ENCODE measurements around the gene CST11.
A peak's percentile ranks its signal among the peaks of the same experiment; 100 is the strongest.

Gene CST11

DNA sequence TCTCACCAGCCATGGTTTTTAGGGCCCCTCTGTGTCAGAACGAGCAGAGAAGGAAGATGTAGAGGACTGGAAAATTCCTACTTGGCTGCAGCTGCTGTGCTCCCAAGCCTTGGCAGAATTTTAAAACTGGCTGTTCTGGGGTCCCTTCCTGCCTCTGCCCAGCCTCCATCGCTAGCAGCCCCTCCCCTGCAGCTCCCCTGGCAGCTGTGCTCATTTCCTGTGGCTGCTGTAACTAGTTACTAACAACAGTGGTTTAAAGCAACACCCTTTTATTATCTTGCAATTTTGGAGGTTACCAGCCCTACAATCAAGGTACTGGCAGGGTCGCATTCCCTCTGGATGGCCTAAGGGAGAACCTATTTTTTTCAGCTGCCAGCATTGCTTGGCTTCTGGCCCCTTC, 3.7 kb upstream of the CST11 start:
- H3K9ac ChIP-seq (ENCODE audit: low read depth, low read length, poor library complexity): no peak overlapping the region
- H3K18ac ChIP-seq (ENCODE audit: low read length): no peak overlapping the region
- H3K9me3 ChIP-seq (replicated peaks in 1 of 2; ENCODE audit: control insufficient read depth in 2 of 2, insufficient read depth in 1 of 2, low read depth in 1 of 2, low read length in 2 of 2): peaks cover 0 to 2% of the 10 kb centered on the region in 2 donors
- no peak for DNase-seq (ENCODE audit: low spot score)
- no peak overlapping the region for H2AFZ ChIP-seq (ENCODE audit: low read length)
- H3K14ac ChIP-seq (ENCODE audit: low read length): no peak overlapping the region
- H3K23ac ChIP-seq (ENCODE audit: low read depth, low read length, poor library complexity): no peak overlapping the region
- H3K4me2 ChIP-seq (ENCODE audit: insufficient read depth, low read length, poor library complexity, severe bottlenecking): no peak overlapping the region
- H2BK12ac ChIP-seq (ENCODE audit: low read length): no peak overlapping the region
- H3K27me3 ChIP-seq (ENCODE audit: control insufficient read depth in 3 of 3, insufficient read depth in 3 of 3, low read depth in 1 of 3, low read length in 3 of 3): peaks cover 0 to 16% (median 3%) of the 10 kb centered on the region in 3 experiments
- WGBS, 2 donors (ENCODE audit: extremely low coverage in 2 of 2, insufficient read length in 2 of 2, insufficient replicate concordance in 1 of 2): no CpG with 5 or more reads among the region's 3 CpGs
- no peak overlapping the region for H3K4ac ChIP-seq (ENCODE audit: low read length)
- H2BK5ac ChIP-seq (ENCODE audit: low read length): no peak overlapping the region
- no peak overlapping the region for H2AK5ac ChIP-seq (ENCODE audit: low read depth, low read length)
- no peak overlapping the region for H2BK15ac ChIP-seq (ENCODE audit: low read length)
- H4K91ac ChIP-seq (ENCODE audit: low read depth, low read length, poor library complexity): no peak overlapping the region
- peaks cover 4% of the 10 kb centered on the region for H3K79me1 ChIP-seq (ENCODE audit: low read depth, low read length)
- no peak overlapping the region for H3K27ac ChIP-seq (replicated peaks; ENCODE audit: low read length)
- H3K36me3 ChIP-seq (replicated peaks in 1 of 2; ENCODE audit: control insufficient read depth in 2 of 2, insufficient read depth in 2 of 2, low read length in 2 of 2): no peaks in the 10 kb centered on the region
- no peak overlapping the region for H4K8ac ChIP-seq (ENCODE audit: low read depth, low read length)
- H2BK120ac ChIP-seq (ENCODE audit: low read depth, low read length): no peak overlapping the region
- H3K4me3 ChIP-seq (ENCODE audit: low read length in 2 of 2): no peak overlapping the region
- peaks cover 0 to 6% of the 10 kb centered on the region in 2 donors for H3K4me1 ChIP-seq (ENCODE audit: control insufficient read depth in 2 of 2, insufficient read depth in 1 of 2, low read depth in 1 of 2, low read length in 2 of 2)

DNA sequence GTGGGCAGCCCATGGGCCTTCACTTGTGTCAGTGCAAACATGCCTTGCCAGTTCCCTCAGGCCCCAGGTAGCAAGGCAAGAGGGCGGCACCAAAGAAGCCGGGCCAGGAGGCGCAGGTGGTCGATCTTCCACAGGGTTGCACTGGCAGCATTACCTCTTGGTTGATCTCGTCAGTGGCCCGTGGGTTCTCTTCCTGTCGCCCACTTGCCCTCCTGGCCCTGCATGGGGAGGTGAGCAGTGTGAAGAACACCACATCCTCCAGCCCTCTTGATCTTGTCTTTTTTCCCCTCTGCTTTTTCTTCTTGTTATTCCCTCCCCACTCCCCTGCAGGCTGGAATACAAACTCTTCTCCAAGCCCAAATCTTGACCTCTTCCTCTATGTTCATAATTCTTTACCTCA, 3.0 kb upstream of the CST11 start:
- Histone ChIP-seq H3K14ac (ENCODE audit: low read length) (no peak overlapping the region), H3K9ac (ENCODE audit: low read depth, low read length, poor library complexity) (no peak overlapping the region), H4K91ac (ENCODE audit: low read depth, low read length, poor library complexity) (no peak overlapping the region), H3K18ac (ENCODE audit: low read length) (no peak overlapping the region), H3K4me1 (ENCODE audit: control insufficient read depth in 2 of 2, insufficient read depth in 1 of 2, low read depth in 1 of 2, low read length in 2 of 2) (peaks cover 0 to 10% of the 10 kb centered on the region in 2 donors), H3K79me1 (ENCODE audit: low read depth, low read length) (peaks cover 4% of the 10 kb centered on the region), H2AFZ (ENCODE audit: low read length) (no peak overlapping the region), H3K27me3 (ENCODE audit: control insufficient read depth in 3 of 3, insufficient read depth in 3 of 3, low read depth in 1 of 3, low read length in 3 of 3) (peaks cover 0 to 16% (median 3%) of the 10 kb centered on the region in 3 experiments), H3K4ac (ENCODE audit: low read length) (no peak overlapping the region), H3K23ac (ENCODE audit: low read depth, low read length, poor library complexity) (no peak overlapping the region), H2BK12ac (ENCODE audit: low read length) (no peak overlapping the region), H3K4me3 (ENCODE audit: low read length in 2 of 2) (no peak overlapping the region), H3K36me3 (replicated peaks in 1 of 2; ENCODE audit: control insufficient read depth in 2 of 2, insufficient read depth in 2 of 2, low read length in 2 of 2) (no peaks in the 10 kb centered on the region), H2BK5ac (ENCODE audit: low read length) (no peak overlapping the region), H2AK5ac (ENCODE audit: low read depth, low read length) (no peak overlapping the region), H2BK120ac (ENCODE audit: low read depth, low read length) (no peak overlapping the region), H4K8ac (ENCODE audit: low read depth, low read length) (no peak overlapping the region), H2BK15ac (ENCODE audit: low read length) (no peak overlapping the region), H3K27ac (replicated peaks; ENCODE audit: low read length) (no peak overlapping the region), H3K9me3 (replicated peaks in 1 of 2; ENCODE audit: control insufficient read depth in 2 of 2, insufficient read depth in 1 of 2, low read depth in 1 of 2, low read length in 2 of 2) (peaks cover 0 to 2% of the 10 kb centered on the region in 2 donors), H3K4me2 (ENCODE audit: insufficient read depth, low read length, poor library complexity, severe bottlenecking) (no peak overlapping the region)
- no peak for DNase-seq (ENCODE audit: low spot score)
- no CpG with 5 or more reads among the region's 7 CpGs for WGBS, 2 donors (ENCODE audit: extremely low coverage in 2 of 2, insufficient read length in 2 of 2, insufficient replicate concordance in 1 of 2)

DNA sequence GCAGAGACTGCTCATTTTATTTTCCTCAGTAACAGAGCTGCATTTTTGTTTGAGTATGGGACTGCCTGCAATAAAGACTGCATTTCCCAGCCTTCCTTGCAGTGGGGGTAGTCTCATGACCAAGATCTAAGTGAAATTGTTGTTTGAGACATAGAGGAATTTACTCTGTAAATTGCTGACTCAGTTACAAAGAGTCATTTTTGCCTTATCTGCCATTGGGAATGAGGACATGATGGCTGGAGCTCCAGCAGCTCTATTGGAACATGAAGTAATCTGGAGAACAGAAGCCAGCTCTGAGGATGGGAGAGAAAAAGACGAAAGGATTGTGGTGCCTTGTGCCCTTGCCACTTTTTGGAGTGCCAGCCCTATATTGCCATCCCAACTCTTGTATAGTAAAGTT, 2.1 kb upstream of the CST11 start:
- H3K23ac ChIP-seq (ENCODE audit: low read depth, low read length, poor library complexity): no peak overlapping the region
- H3K14ac ChIP-seq (ENCODE audit: low read length): no peak overlapping the region
- H3K4me3 ChIP-seq (ENCODE audit: low read length in 2 of 2): no peak overlapping the region
- no peak overlapping the region for H3K4ac ChIP-seq (ENCODE audit: low read length)
- no peak overlapping the region for H4K91ac ChIP-seq (ENCODE audit: low read depth, low read length, poor library complexity)
- H2BK120ac ChIP-seq (ENCODE audit: low read depth, low read length): no peak overlapping the region
- H3K4me1 ChIP-seq (ENCODE audit: control insufficient read depth in 2 of 2, insufficient read depth in 1 of 2, low read depth in 1 of 2, low read length in 2 of 2): peaks cover 0 to 10% of the 10 kb centered on the region in 2 donors
- H2BK15ac ChIP-seq (ENCODE audit: low read length): no peak overlapping the region
- H4K8ac ChIP-seq (ENCODE audit: low read depth, low read length): no peak overlapping the region
- H3K27ac ChIP-seq (replicated peaks; ENCODE audit: low read length): no peak overlapping the region
- peaks cover 0 to 19% (median 3%) of the 10 kb centered on the region in 3 experiments for H3K27me3 ChIP-seq (ENCODE audit: control insufficient read depth in 3 of 3, insufficient read depth in 3 of 3, low read depth in 1 of 3, low read length in 3 of 3)
- WGBS, 2 donors (ENCODE audit: extremely low coverage in 2 of 2, insufficient read length in 2 of 2, insufficient replicate concordance in 1 of 2): no CpG with 5 or more reads among the region's 1 CpG
- H3K4me2 ChIP-seq (ENCODE audit: insufficient read depth, low read length, poor library complexity, severe bottlenecking): no peak overlapping the region
- no peak for DNase-seq (ENCODE audit: low spot score)
- no peak overlapping the region for H2AK5ac ChIP-seq (ENCODE audit: low read depth, low read length)
- H3K18ac ChIP-seq (ENCODE audit: low read length): no peak overlapping the region
- no peak overlapping the region for H2BK5ac ChIP-seq (ENCODE audit: low read length)
- no peaks in the 10 kb centered on the region for H3K36me3 ChIP-seq (replicated peaks in 1 of 2; ENCODE audit: control insufficient read depth in 2 of 2, insufficient read depth in 2 of 2, low read length in 2 of 2)
- peaks cover 0 to 2% of the 10 kb centered on the region in 2 donors for H3K9me3 ChIP-seq (replicated peaks in 1 of 2; ENCODE audit: control insufficient read depth in 2 of 2, insufficient read depth in 1 of 2, low read depth in 1 of 2, low read length in 2 of 2)
- no peak overlapping the region for H3K9ac ChIP-seq (ENCODE audit: low read depth, low read length, poor library complexity)
- H2AFZ ChIP-seq (ENCODE audit: low read length): no peak overlapping the region
- H2BK12ac ChIP-seq (ENCODE audit: low read length): no peak overlapping the region
- peaks cover 4% of the 10 kb centered on the region for H3K79me1 ChIP-seq (ENCODE audit: low read depth, low read length)

DNA sequence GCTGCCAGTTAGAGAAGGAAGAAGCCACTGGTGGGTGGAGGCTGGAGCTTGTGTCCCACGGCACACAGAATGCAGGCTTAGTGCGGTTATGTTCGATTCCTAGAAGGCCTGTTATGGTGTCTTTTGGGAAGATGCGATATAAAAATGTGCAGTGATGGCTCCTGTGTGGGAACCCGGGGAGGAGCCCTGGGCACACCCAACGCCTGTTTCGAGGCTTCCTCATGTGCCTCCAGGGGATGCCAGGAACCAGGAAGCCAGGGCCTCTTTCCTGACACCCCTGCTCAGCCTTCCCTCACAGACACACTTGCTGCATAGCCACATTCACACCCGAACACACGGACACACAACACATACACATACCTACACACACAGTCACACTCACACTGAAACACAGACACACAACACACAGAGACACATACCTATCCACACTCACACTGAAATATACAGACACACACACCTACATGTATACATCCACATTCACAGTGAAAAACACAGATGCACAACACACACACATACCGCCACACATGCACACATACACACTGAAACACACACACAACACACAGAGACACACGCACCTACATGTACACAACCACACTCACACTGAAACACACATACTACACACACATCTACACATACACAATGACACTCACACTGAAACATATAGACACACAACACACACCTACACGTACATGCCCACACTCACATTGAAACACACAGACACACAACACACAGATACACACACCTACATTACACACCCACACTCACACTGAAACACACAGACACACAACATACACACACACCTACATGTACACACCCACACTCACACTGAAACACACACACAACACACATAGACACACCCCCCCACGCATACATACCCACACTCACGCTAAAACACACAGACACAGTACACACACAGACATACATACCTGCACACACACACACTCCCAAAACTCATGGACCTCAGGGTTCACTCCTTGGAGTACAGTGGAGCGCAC, 1.2 kb upstream of the CST11 start:
- Histone ChIP-seq H2AK5ac (ENCODE audit: low read depth, low read length) (no peak overlapping the region), H4K91ac (ENCODE audit: low read depth, low read length, poor library complexity) (no peak overlapping the region), H3K27me3 (ENCODE audit: control insufficient read depth in 3 of 3, insufficient read depth in 3 of 3, low read depth in 1 of 3, low read length in 3 of 3) (peaks cover 0 to 26% (median 3%) of the 10 kb centered on the region in 3 experiments), H3K9ac (ENCODE audit: low read depth, low read length, poor library complexity) (peak overlapping the region; percentile 34), H3K4me1 (ENCODE audit: control insufficient read depth in 2 of 2, insufficient read depth in 1 of 2, low read depth in 1 of 2, low read length in 2 of 2) (peaks cover 0 to 10% of the 10 kb centered on the region in 2 donors), H4K8ac (ENCODE audit: low read depth, low read length) (no peak overlapping the region), H3K23ac (ENCODE audit: low read depth, low read length, poor library complexity) (no peak overlapping the region), H3K9me3 (replicated peaks in 1 of 2; ENCODE audit: control insufficient read depth in 2 of 2, insufficient read depth in 1 of 2, low read depth in 1 of 2, low read length in 2 of 2) (peaks cover 0 to 2% of the 10 kb centered on the region in 2 donors), H2BK12ac (ENCODE audit: low read length) (peak overlapping the region; percentile 94), H3K14ac (ENCODE audit: low read length) (peak overlapping the region; percentile 2), H3K79me1 (ENCODE audit: low read depth, low read length) (peaks cover 4% of the 10 kb centered on the region), H3K27ac (replicated peaks; ENCODE audit: low read length) (peak overlapping the region; percentile 11), H3K4me2 (ENCODE audit: insufficient read depth, low read length, poor library complexity, severe bottlenecking) (no peak overlapping the region), H3K4me3 (ENCODE audit: low read length in 2 of 2) (peak overlapping the region in 1 of 2 donors; percentile 34), H2BK5ac (ENCODE audit: low read length) (peak overlapping the region; percentile 4), H3K18ac (ENCODE audit: low read length) (no peak overlapping the region), H3K36me3 (replicated peaks in 1 of 2; ENCODE audit: control insufficient read depth in 2 of 2, insufficient read depth in 2 of 2, low read length in 2 of 2) (no peaks in the 10 kb centered on the region), H2BK15ac (ENCODE audit: low read length) (peak overlapping the region; percentile 51), H2AFZ (ENCODE audit: low read length) (no peak overlapping the region), H2BK120ac (ENCODE audit: low read depth, low read length) (no peak overlapping the region), H3K4ac (ENCODE audit: low read length) (no peak overlapping the region)
- no peak for DNase-seq (ENCODE audit: low spot score)
- WGBS, 2 donors (ENCODE audit: extremely low coverage in 2 of 2, insufficient read length in 2 of 2, insufficient replicate concordance in 1 of 2): 100% methylated on average over 2 of the region's 15 CpGs; no CpG with 5 or more reads in 1 of the 2 donors

Data from neuronal stem cell (in vitro differentiated cells).